GM21825 (cell line): ENCODE results near the gene ARHGAP24.

Experiments
- ATAC-seq: cut with Tn5 transposase; IDR thresholded peaks from one replicate; pipeline ENCODE4 v1.9.1; 2021; ENCODE audit warnings: mild to moderate bottlenecking, moderate library complexity; ENCODE audit not compliant: unreplicated experiment

Gene ARHGAP24

DNA sequence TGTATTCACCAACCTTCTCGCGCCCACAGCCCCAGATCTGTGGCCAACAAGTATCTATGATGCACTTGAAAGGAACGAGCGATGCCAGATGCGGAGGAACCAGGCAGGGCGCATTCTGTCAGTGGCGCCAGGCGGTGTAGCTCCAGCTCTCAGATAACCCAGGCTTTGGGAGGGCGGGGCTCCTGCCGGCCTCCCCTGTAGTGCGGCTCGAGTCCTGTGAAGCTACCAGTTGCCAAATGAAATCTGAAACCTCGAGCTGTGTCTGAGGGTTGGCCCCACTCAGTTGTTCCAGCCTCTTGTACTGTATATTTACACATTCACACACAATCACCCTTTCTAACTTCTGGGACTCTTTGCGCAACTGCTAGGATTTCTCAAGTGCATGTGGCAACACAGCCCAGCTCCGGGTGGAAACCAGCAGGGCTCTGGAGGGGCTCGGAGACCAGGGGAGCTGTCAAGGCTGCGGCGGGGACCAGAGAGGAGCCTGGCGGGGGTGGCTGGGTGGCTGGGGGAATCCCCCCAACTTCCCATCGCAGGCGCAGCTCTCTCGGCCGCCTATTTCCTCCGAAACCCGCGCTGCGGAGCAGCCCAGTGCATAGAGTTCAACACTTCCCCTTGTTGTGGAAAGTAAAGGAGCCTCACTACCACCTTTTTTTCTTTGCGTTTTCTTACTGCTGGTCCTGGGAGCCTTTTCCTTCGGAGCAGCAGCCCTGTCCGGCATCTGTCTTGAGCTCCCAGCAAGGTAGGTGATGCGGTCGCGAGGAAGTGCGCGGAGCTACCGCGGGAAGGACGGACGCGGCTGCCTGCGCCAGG, at the start of gene ARHGAP24:
ARHGAP24 (plus strand) TSS at position 333 of the 813 bp plus-strand sequence.
- peak; percentile 87 for ATAC-seq

DNA sequence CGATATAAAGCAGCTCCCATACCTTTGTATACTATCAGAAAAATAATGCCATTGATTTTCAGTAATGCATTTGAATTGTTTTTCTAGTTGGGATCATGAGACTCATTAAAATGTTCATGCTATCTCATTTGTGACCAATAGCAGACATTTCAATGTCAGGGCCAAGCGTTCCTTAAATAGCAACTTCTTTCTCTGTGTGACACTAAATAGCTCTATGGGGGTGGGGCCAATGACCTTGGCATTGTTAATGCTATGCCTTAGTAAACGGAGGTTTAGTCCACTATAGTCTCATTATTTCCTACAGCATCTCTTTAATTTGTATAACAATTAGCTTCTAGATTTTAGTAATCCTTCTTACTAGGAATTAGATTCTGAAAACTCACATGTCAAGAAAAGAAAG, 48.6 kb upstream of the ARHGAP24 start:
- no peak for ATAC-seq

DNA sequence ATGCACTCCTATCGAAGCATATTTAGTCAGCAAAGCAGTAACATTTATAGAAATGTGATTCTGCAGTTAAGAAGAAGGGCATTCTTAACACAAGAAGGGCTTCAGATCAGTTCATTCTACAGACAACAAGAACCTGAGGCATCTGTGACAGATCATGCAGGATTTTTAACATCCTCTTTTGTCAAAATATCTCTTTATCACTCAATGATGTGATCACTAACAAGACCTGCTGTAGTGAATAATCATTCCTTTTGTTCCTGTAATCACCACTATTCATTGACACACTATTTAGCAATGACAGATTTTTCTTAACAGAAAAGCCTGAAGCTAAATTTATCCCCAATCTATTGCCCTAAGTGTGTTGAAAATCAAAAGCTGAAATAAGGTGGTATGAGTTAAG, 47.8 kb upstream of the ARHGAP24 start:
- no peak for ATAC-seq

GRCh38 chr4:85430226-85430625, 44.7 kb upstream of the ARHGAP24 start:
- no peak for ATAC-seq

DNA sequence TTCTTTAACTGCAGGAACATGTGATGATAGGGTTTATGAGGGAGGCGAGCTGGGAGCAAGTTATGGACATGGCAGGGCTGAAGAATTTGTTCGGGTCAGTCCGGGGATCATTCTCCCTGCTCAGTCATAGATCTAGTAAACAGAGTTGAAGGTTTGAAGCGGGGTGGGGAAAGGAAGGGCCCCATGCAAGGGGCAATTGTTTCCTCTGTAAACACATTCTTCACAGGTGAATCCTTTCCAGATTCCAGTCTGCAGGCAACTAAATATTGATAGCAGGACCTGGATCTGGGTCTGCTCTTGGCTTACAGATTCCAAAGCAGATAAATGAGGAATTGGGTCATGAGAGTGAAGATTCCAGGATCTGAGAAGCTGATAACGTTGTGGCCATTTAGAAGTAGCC, 44.3 kb upstream of the ARHGAP24 start:
- no peak for ATAC-seq

GRCh38 chr4:85431156-85431555, 43.8 kb upstream of the ARHGAP24 start:
- no peak for ATAC-seq

DNA sequence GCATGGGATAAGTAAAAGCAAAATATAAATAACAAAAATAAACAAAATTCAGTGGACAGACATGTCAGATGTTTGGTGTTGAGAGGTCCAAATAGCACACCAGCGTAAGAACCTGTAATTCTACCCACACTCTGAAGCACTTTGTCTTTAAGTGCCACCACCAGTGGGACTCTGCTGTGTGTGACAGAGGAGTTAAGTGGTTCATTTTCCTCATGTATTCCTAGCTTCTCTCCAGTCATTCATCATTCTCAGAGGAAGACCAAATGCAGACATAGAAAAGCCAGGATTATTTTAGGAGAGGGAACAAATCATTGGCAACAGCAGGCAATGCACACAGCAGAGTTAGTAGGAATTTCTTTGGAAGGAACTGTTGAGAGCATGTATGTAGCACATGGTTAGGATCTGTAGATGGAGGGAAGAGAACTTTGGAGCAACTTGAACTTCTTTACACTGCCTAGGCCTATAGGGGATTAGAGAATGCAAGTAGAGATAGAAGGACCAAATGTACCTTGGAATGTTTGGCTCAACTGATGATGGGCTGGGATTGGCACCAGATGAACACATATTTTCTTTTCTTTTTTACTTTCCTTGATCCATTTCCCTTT, 43.0 kb upstream of the ARHGAP24 start:
- no peak for ATAC-seq

- no peak for ATAC-seq
Observed at GRCh38 chr4:85445050-85445639, 29.8 kb upstream of the ARHGAP24 start.

DNA sequence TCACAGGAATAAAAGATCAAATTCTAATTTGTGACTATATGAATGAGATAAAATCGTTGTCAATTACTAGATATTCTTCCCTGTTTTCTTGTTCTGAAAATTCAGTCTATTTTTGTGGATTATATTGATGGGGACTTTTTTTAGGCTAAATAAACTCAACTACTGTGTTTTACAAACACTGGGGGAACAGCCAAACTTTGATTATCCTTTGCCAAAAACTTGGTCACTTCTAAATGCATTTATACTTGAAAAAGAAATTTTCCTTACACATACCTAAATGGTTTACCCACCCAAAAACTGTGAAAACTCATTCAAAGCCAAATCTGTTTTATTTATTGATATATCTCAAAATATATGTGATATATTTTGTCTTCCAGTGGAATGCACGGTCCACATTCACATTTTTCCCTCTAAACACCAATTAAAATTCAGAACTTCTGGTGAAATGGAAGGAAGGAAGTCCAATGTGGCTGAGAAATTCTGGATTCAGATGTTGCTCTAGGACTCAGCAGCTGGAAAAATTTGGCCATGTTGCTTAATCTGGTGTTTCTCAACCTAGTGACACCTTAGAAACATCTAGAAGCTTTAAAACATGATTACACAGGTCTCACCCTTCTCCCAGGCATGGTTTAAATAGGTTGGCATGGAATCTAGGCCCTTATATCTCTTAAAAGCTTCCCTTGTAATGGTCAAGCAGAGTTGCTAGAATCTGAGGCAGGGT, 28.6 kb upstream of the ARHGAP24 start:
- no peak for ATAC-seq

GRCh38 chr4:85448906-85449890, 25.8 kb upstream of the ARHGAP24 start:
- no peak for ATAC-seq

DNA sequence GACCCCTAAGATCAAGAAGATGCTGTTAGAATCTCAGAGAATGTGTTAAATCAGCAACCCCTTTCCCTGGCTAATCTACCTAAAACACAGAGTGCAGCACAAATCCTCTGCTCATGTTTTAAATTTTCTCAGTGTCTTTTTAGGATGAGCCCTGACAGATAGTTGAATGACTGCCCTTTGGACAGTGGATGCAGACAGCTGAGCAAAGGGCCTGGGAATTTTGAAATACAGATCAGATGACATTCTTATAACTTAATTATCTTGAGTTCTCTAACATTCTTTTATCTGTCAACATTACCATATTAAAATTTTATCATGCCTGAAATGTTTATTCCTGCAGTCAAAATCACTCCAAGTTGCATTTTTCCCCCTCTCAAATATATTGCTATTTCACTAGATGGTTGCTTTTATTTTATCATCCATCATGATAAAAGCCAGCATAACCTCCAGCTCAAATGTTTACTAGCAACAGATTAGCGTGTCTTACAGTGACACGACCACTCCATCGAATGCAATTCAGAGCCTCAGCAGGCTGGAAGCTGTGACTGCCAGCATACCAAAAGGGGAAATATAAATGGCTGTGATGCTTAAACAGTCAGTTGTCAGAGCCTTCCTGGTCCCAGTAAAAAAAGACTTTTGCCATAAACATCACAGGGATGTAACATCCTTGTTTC, 22.8 kb upstream of the ARHGAP24 start:
- ATAC-seq: no peak

DNA sequence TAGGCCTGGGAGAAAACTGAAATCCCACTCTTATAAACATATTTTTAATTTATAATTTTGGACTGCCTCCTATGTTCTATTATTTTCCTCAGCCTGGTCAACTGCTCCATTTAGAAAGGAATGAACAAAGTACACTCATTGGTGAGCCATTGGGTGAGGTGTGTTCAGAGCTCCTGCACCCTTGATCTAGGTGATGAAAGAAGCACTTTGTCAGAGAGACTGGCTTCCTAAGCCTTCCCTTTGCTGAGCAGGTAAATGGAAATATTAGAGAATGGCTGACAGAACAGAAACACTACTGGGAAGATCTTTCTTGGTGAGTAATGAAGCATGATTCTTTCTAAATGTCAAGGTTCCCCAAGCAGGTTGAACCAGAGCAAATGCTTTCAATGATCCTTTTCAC, 19.0 kb upstream of the ARHGAP24 start:
- ATAC-seq: no peak

DNA sequence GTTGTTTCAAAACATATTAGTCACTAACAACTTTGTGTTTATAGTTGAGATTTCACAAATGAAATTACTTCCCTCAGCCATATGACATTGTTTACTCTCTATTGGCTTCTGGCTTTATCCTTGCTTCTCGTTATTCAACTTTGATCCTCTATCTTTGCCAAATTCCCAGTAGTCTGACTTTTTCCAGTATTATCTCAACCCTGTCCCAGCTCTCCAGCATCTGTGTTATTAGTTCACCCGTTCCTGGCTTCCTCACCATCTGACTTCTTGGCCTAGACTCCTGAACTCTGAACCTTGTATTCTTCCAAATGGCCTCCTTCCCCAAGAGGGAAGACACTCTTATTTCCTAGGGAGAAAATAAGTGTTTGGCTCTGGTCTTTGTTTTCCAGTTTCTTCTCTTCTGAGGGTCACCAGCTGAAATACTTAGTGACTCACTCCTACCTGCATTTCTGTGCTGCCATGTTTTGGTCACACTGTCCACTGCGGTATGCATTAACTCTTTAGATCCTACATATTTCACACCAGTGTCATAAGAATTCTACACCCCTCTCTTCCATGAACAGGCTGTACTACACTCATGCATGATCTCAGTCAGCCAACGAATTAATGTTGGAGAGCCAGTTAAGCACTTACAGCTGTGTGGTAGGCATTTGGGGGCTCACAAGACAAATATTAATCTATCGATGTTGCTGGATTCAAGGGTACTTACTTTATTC, 17.0 kb upstream of the ARHGAP24 start:
- no peak for ATAC-seq

- no peak for ATAC-seq
Observed at GRCh38 chr4:85459736-85460135, 15.2 kb upstream of the ARHGAP24 start.

- no peak for ATAC-seq
Observed at GRCh38 chr4:85474356-85474755, 594 bp upstream of the ARHGAP24 start.

DNA sequence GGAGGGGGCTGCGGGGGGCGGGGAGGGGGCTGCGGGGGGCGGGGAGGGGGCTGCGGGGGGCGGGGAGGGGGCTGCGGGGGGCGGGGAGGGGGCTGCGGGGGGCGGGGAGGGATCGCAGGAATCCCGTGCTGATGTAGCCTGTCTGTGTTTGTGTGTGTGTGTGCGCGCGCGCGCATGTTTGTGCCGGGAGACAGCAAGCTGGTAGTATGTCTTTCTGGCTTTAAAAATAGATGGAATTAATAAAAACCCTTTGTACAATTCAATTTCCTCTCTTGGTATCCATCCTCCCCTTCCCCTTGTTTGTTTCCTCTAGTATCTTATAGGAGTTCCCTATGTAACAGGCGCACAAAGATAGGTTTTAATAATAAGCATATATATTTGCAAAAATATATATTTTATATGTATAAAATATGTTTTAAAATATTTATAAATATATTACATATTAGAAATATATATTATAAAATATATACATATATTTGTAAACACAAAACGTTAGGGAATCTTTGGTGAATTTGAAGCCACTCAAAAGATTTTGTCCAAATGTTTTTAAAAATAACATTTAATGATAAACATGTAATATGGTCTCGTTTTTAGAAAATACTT, 782 bp downstream of the ARHGAP24 start:
- ATAC-seq: no peak

DNA sequence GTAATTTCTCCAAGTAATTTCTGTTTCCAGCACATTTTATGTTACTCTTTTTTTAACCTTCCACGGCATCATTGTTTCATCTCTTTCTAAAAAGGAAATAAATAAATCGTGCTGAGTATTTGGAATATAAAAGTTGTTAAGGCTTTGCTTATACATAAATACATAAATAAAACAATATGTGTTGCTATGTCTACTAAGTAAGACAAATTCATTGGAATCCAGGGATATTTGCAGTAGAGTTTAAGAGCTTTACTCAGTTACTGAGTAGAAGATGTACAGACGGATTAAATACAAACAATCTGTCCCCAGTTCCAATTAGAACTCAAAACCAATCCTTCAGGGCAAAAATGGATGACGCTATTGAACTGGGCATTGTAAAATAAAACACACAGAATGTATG, 1.4 kb downstream of the ARHGAP24 start:
- ATAC-seq: no peak

DNA sequence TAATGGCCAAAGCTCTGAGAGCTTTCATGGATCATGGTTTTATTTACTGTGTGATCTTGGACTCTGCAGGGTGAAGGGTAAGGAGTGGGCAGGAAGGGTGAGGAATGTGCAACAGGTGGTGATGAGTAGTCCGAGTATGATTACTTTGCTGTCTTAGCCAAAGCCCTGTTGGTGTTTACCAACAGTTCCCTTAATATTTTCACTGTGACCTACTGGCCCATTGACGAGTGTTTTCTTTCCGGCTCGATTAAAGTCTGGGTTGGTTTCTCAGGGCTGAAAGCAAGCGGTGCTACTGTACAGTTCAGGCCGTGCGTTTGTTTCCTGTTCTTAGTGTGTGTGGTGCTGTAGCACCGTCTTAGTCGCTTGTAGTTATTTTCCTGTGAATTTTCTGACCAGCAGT, 2.6 kb downstream of the ARHGAP24 start:
- no peak for ATAC-seq

DNA sequence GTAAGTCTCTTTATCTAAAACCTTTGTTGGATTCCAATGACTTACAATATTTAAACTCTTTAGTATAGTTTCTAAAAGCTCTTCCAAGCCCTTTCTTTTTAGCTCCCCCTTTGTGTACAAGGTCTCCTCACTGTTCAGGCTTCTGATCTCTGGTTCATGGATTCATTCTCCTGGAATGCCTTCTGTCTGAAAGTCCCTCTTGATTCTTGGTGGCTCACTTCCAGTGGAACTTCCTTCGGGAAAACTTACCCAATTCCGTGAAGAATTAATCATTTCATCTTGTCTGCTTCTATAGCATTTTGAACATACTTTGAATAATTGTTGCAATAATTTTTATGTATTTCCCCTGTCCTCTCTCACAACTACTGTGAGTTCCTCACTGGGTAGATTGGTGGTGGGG, 3.6 kb downstream of the ARHGAP24 start:
- ATAC-seq: no peak
